ENCODE measurements around the gene WIPF3. TPM values are rescaled to one million over a fixed set of nuclear protein-coding genes. Genes with fewer than 3 reads are reported as not detected.

The WIPF3 gene
- total RNA-seq, 2 donors from 2014 or later, result 3.0 to 85.9 TPM

- Histone ChIP-seq H3K27me3 (replicated peaks; ENCODE audit: insufficient read depth) (peaks cover 2% of the 10 kb centered on the region), H3K27ac (no peak overlapping the region), H3K9me3 (no peaks in the 10 kb centered on the region), H3K36me3 (no peaks in the 10 kb centered on the region), H3K4me3 (no peak overlapping the region), H3K4me1 (replicated peaks) (no peaks in the 10 kb centered on the region)
- WGBS, result 67% methylated on average over 8 of the region's 8 CpGs
- no peak for TF ChIP-seq POLR2A (IDR thresholded peaks at IDR 0.05)
- TF ChIP-seq POLR2AphosphoS5 (IDR thresholded peaks at IDR 0.05), result no peak
- no peak for DNase-seq (ENCODE audit: low spot score)
- intact Hi-C loops (cut with DNase I), result no loop called here
Observed at GRCh38 chr7:29854257-29854938, 48.1 kb downstream of the WIPF3 start.

- no peak for TF ChIP-seq POLR2A (IDR thresholded peaks at IDR 0.05)
- no peak for TF ChIP-seq POLR2AphosphoS5 (IDR thresholded peaks at IDR 0.05)
- no peak for TF ChIP-seq CTCF (IDR thresholded peaks at IDR 0.05)
- Histone ChIP-seq H3K9me3 (no peaks in the 10 kb centered on the region), H3K36me3 (no peaks in the 10 kb centered on the region), H3K27ac (no peak overlapping the region), H3K4me1 (replicated peaks) (no peaks in the 10 kb centered on the region), H3K27me3 (replicated peaks; ENCODE audit: insufficient read depth) (peaks cover under 1% of the 10 kb centered on the region), H3K4me3 (no peak overlapping the region)
- intact Hi-C loops (cut with DNase I), result no loop called here
- DNase-seq (ENCODE audit: low spot score), result no peak
Observed at GRCh38 chr7:29857654-29858053, 51.3 kb downstream of the WIPF3 start.

- H3K27ac ChIP-seq, result no peak overlapping the region
- 83% methylated on average over 4 of the region's 4 CpGs for WGBS
- H3K4me3 ChIP-seq, result no peak overlapping the region
- H3K9me3 ChIP-seq, result no peaks in the 10 kb centered on the region
- H3K4me1 ChIP-seq (replicated peaks), result no peaks in the 10 kb centered on the region
- H3K27me3 ChIP-seq (replicated peaks; ENCODE audit: insufficient read depth), result no peaks in the 10 kb centered on the region
- DNase-seq (ENCODE audit: low spot score), result no peak
- H3K36me3 ChIP-seq, result no peaks in the 10 kb centered on the region
- intact Hi-C loops (cut with DNase I), result no loop called here
- TF ChIP-seq CTCF (IDR thresholded peaks at IDR 0.05) (no peak), POLR2AphosphoS5 (IDR thresholded peaks at IDR 0.05) (no peak), POLR2A (IDR thresholded peaks at IDR 0.05) (no peak)
Observed at GRCh38 chr7:29858191-29858951, 52.1 kb downstream of the WIPF3 start.

GRCh38 chr7:29859104-29859503 is 52.8 kb downstream of the WIPF3 start:
- intact Hi-C loops (cut with DNase I), result no loop called here
- TF ChIP-seq POLR2A (IDR thresholded peaks at IDR 0.05), result no peak
- TF ChIP-seq POLR2AphosphoS5 (IDR thresholded peaks at IDR 0.05), result no peak
- TF ChIP-seq CTCF (IDR thresholded peaks at IDR 0.05), result no peak
- no peak overlapping the region for H3K27ac ChIP-seq
- H3K36me3 ChIP-seq, result no peaks in the 10 kb centered on the region
- WGBS, result 93% methylated on average over 5 of the region's 5 CpGs
- DNase-seq (ENCODE audit: low spot score), result no peak
- H3K4me1 ChIP-seq (replicated peaks), result no peaks in the 10 kb centered on the region
- H3K27me3 ChIP-seq (replicated peaks; ENCODE audit: insufficient read depth), result no peaks in the 10 kb centered on the region
- H3K9me3 ChIP-seq, result no peaks in the 10 kb centered on the region
- H3K4me3 ChIP-seq, result no peak overlapping the region

- Histone ChIP-seq H3K36me3 (no peaks in the 10 kb centered on the region), H3K27ac (no peak overlapping the region), H3K27me3 (replicated peaks; ENCODE audit: insufficient read depth) (no peaks in the 10 kb centered on the region), H3K9me3 (no peaks in the 10 kb centered on the region), H3K4me3 (no peak overlapping the region), H3K4me1 (replicated peaks) (no peaks in the 10 kb centered on the region)
- WGBS, result 70% methylated on average over 4 of the region's 4 CpGs
- intact Hi-C loops (cut with DNase I), result no loop called here
- TF ChIP-seq CTCF (IDR thresholded peaks at IDR 0.05) (no peak), POLR2AphosphoS5 (IDR thresholded peaks at IDR 0.05) (no peak), POLR2A (IDR thresholded peaks at IDR 0.05) (no peak)
- DNase-seq (ENCODE audit: low spot score), result no peak
Observed at GRCh38 chr7:29859524-29860185, 53.3 kb downstream of the WIPF3 start.
